ENCODE results near the gene RBM47. TPM values are rescaled to one million over a fixed set of nuclear protein-coding genes. Genes with fewer than 3 reads are reported as not detected.
A peak's percentile ranks its signal among the peaks of the same experiment; 100 is the strongest.

The RBM47 gene
- total and polyA plus RNA-seq, 9 of the 15 experiments (the other 6 are each of a cell fraction or from before 2014, with no cell fraction given), result 1.4 to 6.4 (median 3.3) TPM

DNA sequence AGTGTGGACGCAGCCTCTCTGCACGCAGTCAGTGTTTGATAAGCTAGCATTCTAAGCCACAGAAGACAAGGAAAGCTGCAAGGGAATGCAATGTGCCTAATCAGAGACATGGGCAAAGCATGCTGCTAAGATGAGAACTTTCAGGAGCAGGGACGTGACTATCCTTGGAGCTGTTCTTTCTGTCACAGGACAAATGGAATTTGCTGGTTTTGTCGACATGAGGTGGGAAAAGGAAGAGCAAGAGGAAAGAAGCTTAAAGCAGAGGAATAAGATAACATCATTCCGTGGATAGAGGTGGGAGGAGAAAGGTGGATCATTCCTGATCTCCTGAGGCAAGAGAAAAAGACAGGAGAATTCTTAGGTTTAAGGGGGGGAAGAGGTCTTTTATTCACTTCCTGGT lies 33.7 kb downstream of the RBM47 start:
- no peak overlapping the region for H3K27ac ChIP-seq (ENCODE audit: extremely low read depth, low read depth, low read length)
- ATAC-seq, result no peak
- 1% methylated on average over 5 of the region's 5 CpGs for WGBS (ENCODE audit: insufficient coverage, low coverage, missing lambda C conversion rate)
- ChIA-PET POLR2A (interaction anchor here (0.7 kb wide), 1 partner anchor 267 kb away, joined by 3 read pairs; no protein-coding TSS in a partner anchor), CTCF (ENCODE audit: low intra/inter-chr PET ratio) (no interaction called here)
- no peak for FAIRE-seq
- intact Hi-C loops (cut with micrococcal nuclease), result no loop called here
- H4K20me1 ChIP-seq (replicated peaks; ENCODE audit: control insufficient read depth, insufficient read depth, low read length), result no peaks in the 10 kb centered on the region
- no peak for DNase-seq (ENCODE audit: extremely low read depth in 1 of 4, low spot score in 3 of 4)
- H3K4me2 ChIP-seq (ENCODE audit: insufficient read depth, low read length), result no peak overlapping the region
- no peaks in the 10 kb centered on the region for H3K4me1 ChIP-seq (replicated peaks in 1 of 2; ENCODE audit: control insufficient read depth in 2 of 2, insufficient read depth in 2 of 2, low read length in 2 of 2)
- TF ChIP-seq ZKSCAN1 (IDR thresholded peaks at IDR 0.05; ENCODE audit: low read depth, low read length), result 0 out of 2 replicates have a peak, but pooled peaks have one; percentile 37
- no peak for TF ChIP-seq STAT5B (CRISPR knock-in tag; IDR thresholded peaks at IDR 0.05)
- H3K4me3 ChIP-seq, result no peak overlapping the region
- H3K79me2 ChIP-seq (ENCODE audit: control insufficient read depth, insufficient read depth, low read length), result no peaks in the 10 kb centered on the region
- H3K36me3 ChIP-seq (ENCODE audit: control insufficient read depth, insufficient read depth, low read length), result no peaks in the 10 kb centered on the region
- in situ Hi-C loops (cut with MboI), result no loop called here
- no peaks in the 10 kb centered on the region for H3K9me3 ChIP-seq (replicated peaks; ENCODE audit: control insufficient read depth, insufficient read depth, low read depth, low read length)
- H3K9me1 ChIP-seq (ENCODE audit: control insufficient read depth, insufficient read depth, low read length), result no peaks in the 10 kb centered on the region
- no peak overlapping the region for H3K9ac ChIP-seq (ENCODE audit: insufficient read depth in 1 of 2, low read depth in 2 of 2, low read length in 2 of 2)
- H3K27me3 ChIP-seq (ENCODE audit: control insufficient read depth in 2 of 2, insufficient read depth in 2 of 2, low read length in 2 of 2), result peaks cover 6 to 9% of the 10 kb centered on the region in 2 experiments; a peak in 2 of 5 replicates
- no peak overlapping the region for H2AFZ ChIP-seq (ENCODE audit: low read depth, low read length)
- no TSS peak for BruUV-seq (replicated peaks)

- WGBS (ENCODE audit: insufficient coverage, low coverage, missing lambda C conversion rate), result 4% methylated on average over 14 of the region's 14 CpGs
- Histone ChIP-seq H3K36me3 (ENCODE audit: control insufficient read depth, insufficient read depth, low read length) (no peaks in the 10 kb centered on the region), H4K20me1 (replicated peaks; ENCODE audit: control insufficient read depth, insufficient read depth, low read length) (no peaks in the 10 kb centered on the region), H3K9ac (ENCODE audit: insufficient read depth in 1 of 2, low read depth in 2 of 2, low read length in 2 of 2) (no peak overlapping the region), H2AFZ (ENCODE audit: low read depth, low read length) (no peak overlapping the region), H3K4me1 (replicated peaks in 1 of 2; ENCODE audit: control insufficient read depth in 2 of 2, insufficient read depth in 2 of 2, low read length in 2 of 2) (no peaks in the 10 kb centered on the region), H3K27me3 (ENCODE audit: control insufficient read depth in 2 of 2, insufficient read depth in 2 of 2, low read length in 2 of 2) (peaks cover 9 to 10% of the 10 kb centered on the region in 2 experiments; a peak in 2 of 5 replicates), H3K79me2 (ENCODE audit: control insufficient read depth, insufficient read depth, low read length) (no peaks in the 10 kb centered on the region), H3K4me2 (ENCODE audit: insufficient read depth, low read length) (no peak overlapping the region), H3K9me3 (replicated peaks; ENCODE audit: control insufficient read depth, insufficient read depth, low read depth, low read length) (no peaks in the 10 kb centered on the region), H3K27ac (ENCODE audit: extremely low read depth, low read depth, low read length) (no peak overlapping the region), H3K9me1 (ENCODE audit: control insufficient read depth, insufficient read depth, low read length) (no peaks in the 10 kb centered on the region), H3K4me3 (no peak overlapping the region)
- DNase-seq (ENCODE audit: extremely low read depth in 1 of 4, low spot score in 3 of 4), result no peak
- TF ChIP-seq ZNF224 (CRISPR knock-in tag; IDR thresholded peaks at IDR 0.05), result no peak
- TF ChIP-seq ZFP36 (IDR thresholded peaks at IDR 0.05; ENCODE audit: low read depth, low read length, partially characterized antibody), result peak; percentile 68
- in situ Hi-C loops (cut with MboI) (no loop called here), intact Hi-C loops (cut with micrococcal nuclease) (no loop called here)
- ATAC-seq, result no peak
- ChIA-PET CTCF (ENCODE audit: low intra/inter-chr PET ratio) (no interaction called here), POLR2A (no interaction called here)
- no TSS peak for BruUV-seq (replicated peaks)
- FAIRE-seq, result no peak
Observed at GRCh38 chr4:40594261-40595178, 35.1 kb downstream of the RBM47 start.
